GM10248 (cell line): ENCODE measurements around the gene MKNK1.

Source experiments
- CTCF ChIA-PET: fragments of 300-600 bp; sonication (Branson Sonifier 250); formaldehyde crosslinking; extraction: SDS; loops from one replicate; lab custom pipeline; 2021; ENCODE audit warnings: antibody characterized with exemption; lab: Yijun Ruan, JAX
- POLR2A ChIA-PET: fragments of 350-650 bp; sonication (Branson Sonifier 250); formaldehyde crosslinking; extraction: SDS; loops from one replicate; lab custom pipeline; 2020; ENCODE audit warnings: antibody characterized with exemption; lab: Yijun Ruan, JAX
- DNase-seq: peaks from one replicate; pipeline ENCODE4 v3.0.0; 2012; ENCODE audit errors: extremely low spot score
- CTCF ChIP-seq: IDR thresholded peaks from 2 replicates; pipeline ENCODE4 v1.5.1; 2012; ENCODE audit warnings: mild to moderate bottlenecking, low read depth; ENCODE audit errors: extremely low read depth, missing control alignments, control extremely low read depth

Gene MKNK1

DNA sequence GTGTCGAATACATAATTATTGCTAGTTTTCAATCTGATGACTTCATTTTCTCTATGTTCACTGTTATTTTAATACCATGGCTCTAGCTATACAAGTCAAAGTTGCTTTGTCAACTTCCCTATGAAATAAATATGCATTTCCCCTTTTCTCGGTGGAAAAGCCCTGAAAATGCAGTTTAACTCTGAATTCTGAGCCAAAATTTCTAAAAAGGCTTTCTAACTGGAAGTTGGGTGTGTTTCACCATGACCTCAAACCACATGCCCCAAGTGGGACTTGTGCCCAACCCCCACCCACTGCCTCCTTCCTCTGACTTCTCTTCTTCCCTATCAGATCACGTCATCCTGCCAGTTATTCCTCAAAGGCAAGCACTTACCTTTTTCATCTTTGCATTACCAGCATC lies 8.9 kb downstream of the MKNK1 start:
- ChIA-PET POLR2A (no interaction called here), CTCF (interaction anchor here (1.2 to 2.0 kb wide), 2 partner anchors 9 to 22 kb away, joined by 3 to 4 read pairs; partner anchors contain the start of genes MKNK1 and MOB3C)
- DNase-seq, result no peak
- TF ChIP-seq CTCF, result no peak

GRCh38 chr1:46594063-46594462 lies 10.0 kb downstream of the MKNK1 start:
- CTCF ChIA-PET, result interaction anchor here (1.0 to 2.0 kb wide), 3 partner anchors 10 to 23 kb away, joined by 3 to 4 read pairs (median 3); partner anchors contain the start of genes MKNK1 and MOB3C
- no peak for TF ChIP-seq CTCF
- POLR2A ChIA-PET, result no interaction called here
- DNase-seq, result no peak

DNA sequence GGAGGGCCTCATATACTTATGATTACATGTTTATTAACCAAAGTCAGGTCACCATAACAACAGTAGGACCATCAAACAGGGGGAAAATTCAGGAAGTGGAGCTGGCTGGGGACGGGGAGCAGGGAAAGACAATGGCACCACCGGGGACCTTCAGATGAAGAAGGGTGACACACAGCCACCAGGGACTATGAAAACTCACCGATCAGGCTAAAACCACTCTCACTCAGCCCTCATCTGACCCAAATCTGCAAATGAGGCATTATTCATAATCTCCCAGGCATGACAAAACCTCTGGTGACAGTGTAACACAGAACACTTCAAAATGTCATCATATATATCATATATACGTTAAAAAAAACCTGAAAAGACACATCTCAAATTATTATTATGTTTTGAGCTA lies 11.2 kb downstream of the MKNK1 start:
- ChIA-PET POLR2A (no interaction called here), CTCF (interaction anchor here (1.0 to 2.1 kb wide), 2 partner anchors 58 to 151 kb away, joined by 3 to 4 read pairs; a partner anchor contains a TSS)
- TF ChIP-seq CTCF, result no peak
- DNase-seq, result no peak

DNA sequence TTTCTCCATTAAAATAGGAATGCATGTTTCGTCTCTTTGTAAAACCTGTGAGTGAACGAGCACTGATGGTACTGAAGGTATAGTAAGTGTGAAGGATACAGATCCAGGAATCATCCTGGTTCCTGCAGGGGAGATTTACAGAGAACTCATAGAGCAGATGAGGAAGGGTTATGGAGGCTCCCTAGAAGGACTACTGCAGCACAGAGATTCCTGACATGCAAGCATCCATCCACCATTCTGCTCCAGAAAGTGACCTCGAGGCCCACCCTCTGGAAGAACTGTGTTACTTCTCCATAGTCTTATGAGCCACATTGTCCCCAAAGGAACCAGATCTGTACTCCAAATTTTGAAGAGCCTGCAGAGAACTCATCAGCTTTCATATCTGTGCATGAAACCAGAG lies 14.5 kb downstream of the MKNK1 start:
- CTCF ChIA-PET, result interaction anchor here (2.8 kb wide), 1 partner anchor 9 kb away, joined by 7 read pairs; no protein-coding TSS in a partner anchor
- TF ChIP-seq CTCF, result no peak
- DNase-seq, result no peak
- POLR2A ChIA-PET, result no interaction called here

DNA sequence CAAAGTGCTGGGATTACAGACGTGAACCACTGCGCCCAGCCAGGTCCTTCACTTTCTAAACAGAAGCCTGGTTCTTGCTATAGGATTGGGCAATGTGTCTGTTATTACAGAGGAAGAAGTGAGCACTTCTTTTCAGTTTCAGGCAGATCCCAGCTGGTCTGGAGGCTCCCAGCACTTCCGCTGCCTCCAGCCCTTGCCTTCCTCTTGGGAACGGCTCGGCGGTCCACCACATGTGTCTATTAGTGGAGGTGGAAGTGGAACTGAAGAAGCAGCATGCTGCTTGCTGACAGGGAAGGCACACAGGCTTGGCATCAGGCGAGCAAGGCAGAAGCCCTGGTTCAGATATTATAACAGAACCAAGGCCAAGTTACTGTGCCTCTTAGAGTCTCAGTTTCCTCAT lies 17.0 kb downstream of the MKNK1 start:
- ChIA-PET CTCF (no interaction called here), POLR2A (no interaction called here)
- DNase-seq, result no peak
- TF ChIP-seq CTCF, result no peak

- ChIA-PET POLR2A (no interaction called here), CTCF (interaction anchor here (1.0 to 1.4 kb wide), 3 partner anchors 15 to 19 kb away, joined by 3 to 4 read pairs (median 3); no protein-coding TSS in a partner anchor)
- no peak for DNase-seq
- TF ChIP-seq CTCF, result no peak
These were observed 18.6 kb downstream of the MKNK1 start for GRCh38 chr1:46585312-46585938.

DNA sequence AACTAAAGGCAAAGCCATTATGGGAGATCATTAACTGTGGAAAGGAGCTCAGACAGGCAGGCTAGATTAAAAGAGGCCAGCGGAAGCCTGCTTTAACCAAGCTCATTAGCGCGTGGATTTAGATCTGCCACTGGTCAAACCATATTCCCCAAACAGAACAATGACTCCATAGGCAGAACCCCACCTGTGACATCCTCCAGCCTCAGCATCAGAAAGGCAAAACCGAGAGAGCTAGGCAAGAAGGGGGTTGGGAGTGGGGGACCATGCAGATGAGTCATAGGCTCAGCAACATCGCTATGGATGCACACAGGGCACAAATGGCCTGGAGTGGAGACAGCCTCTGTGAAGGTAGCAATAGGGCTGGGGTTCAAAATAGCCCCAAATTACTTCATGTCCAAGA lies 20.6 kb downstream of the MKNK1 start:
- ChIA-PET POLR2A (no interaction called here), CTCF (interaction anchor here (1.3 to 1.6 kb wide), 3 partner anchors 10 to 143 kb away, joined by 3 to 4 read pairs (median 4); no protein-coding TSS in a partner anchor)
- DNase-seq, result no peak
- TF ChIP-seq CTCF, result no peak
